HG03108 (cell line): ENCODE results near the gene ADAMTS20.

Experiments
- ATAC-seq: cut with Tn5 transposase; IDR thresholded peaks from one replicate; pipeline ENCODE4 v1.9.1; 2021; ENCODE audit warnings: moderate library complexity; ENCODE audit not compliant: unreplicated experiment

The ADAMTS20 gene

GRCh38 chr12:43493261-43493797, 58.7 kb downstream of the ADAMTS20 start:
- ATAC-seq: no peak

DNA sequence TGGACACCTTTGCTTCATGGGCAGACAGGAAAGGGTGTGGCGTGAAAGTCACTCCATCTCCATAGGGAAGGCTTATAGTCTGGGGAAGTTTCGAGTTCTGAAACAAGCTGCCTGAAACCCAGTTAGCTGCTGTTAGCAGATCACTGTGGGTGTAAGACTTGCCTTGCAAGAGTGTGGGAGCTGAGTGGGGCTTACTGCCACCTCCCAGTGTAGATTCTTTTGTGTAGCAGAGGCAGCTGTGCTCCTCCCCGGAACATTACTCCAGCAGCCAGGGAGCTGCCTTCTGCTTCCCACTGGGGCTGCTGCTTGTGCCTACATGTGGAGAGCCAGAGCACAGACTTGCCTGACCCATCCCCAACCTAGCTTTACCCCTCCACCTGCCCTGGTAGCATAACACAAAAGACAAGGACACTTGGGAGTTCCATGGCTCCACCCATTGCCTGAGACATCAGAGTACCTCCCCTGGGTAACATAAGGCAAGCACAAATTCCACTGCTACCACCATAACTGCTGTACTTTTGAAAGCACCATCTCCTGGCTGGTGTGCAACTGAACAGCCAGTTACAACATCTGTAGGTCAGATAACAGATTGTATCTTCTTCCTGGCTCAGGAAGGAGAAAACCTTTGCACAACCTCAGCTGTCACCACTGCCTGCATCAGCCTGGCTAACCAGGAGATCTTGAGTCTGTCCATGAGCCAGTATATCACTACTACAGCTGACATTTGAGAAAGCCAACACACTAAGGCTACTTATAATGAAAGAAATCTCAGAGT, 69.5 kb downstream of the ADAMTS20 start:
- ATAC-seq: no peak

- no peak for ATAC-seq
Measured at GRCh38 chr12:43480591-43480990, 71.4 kb downstream of the ADAMTS20 start.

GRCh38 chr12:43462741-43463140, 89.3 kb downstream of the ADAMTS20 start:
- no peak for ATAC-seq

- no peak for ATAC-seq
Measured at GRCh38 chr12:43462080-43462479, 89.9 kb downstream of the ADAMTS20 start.

DNA sequence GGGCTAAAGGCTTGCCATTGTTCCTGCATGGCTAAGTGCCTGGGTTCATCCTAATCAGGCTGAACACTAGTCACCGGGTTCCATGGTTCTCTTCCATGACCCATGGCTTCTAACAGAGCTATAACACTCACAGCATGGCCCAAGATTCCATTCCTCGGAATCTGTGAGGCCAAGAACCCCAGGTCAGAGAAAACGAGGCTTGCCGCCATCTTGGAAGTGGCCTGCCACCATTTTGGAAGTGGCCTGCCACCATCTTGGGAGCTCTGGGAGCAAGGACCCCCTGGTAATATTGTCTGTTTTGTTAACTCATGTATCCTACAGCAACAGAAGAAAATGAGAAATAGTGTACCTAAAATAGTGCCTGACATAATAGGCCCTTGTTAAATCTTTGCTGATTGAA, 92.7 kb downstream of the ADAMTS20 start:
- no peak for ATAC-seq

- ATAC-seq: no peak
Measured at GRCh38 chr12:43453761-43454160, 98.2 kb downstream of the ADAMTS20 start.

DNA sequence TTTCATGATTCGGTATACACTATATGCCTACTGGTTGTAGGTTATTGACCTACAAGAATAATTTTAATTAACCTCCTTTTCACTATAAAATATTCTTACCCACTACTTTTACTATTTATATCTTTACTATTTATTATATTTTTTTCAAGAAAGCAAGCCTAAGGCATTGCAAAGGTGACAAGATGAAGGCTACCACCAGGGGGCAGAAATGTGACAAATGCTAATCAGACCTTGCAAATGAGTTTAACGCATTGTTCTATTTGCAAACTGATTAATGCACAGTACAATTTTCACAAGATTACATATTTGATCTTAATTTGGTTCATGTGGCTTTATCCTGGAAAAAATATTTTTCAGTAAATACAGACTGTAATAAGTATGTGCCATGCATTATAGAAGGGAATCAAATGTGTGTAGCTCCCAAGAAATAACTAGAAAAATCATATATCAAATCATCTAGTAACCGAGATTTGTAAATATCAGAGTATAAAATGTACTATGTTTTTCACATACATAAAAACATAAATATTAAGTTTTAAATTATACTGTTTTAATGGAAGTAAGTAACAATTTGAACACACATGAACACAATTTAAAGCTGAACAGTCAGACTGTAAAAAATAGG, 107.0 kb downstream of the ADAMTS20 start:
- peak; percentile 50 for ATAC-seq

DNA sequence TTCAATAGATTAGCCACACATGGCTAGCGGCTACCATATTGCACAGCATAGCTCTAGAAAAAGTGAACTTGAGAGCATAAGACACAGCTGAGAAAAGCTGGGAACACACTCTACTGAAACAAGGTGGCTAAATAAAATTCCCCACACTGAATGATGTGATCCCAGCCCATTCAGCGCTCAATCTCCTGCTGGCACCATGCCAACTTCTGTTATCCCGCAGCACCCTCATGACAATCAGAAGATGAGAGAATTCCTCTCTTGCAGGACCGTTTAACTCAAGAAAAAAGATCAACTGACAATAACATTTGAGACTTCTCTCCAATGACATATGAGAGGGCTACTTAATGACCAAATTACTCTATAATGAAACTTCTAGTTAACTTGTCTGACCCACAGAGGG, 115.4 kb downstream of the ADAMTS20 start:
- ATAC-seq: no peak

DNA sequence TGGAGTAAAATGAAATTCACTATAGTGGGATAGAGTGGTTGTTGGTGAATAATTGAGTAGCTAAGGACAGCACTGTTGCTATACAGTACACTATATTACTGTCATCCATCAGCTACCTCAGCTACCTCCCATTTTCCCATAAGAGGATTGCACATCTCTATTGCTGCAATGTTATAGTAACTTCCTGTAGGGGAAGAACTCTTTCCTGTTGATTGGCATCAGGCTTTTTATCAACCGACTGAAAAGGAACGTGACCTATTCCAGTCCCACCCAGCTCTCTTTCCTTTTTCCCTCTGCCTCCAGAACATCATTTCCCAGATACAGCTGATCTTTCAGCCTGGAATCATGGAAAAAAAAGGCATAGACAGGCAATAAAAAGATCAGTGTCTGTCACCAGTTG, 117.4 kb downstream of the ADAMTS20 start:
- no peak for ATAC-seq

- no peak for ATAC-seq
Measured at GRCh38 chr12:43428088-43428600, 123.9 kb downstream of the ADAMTS20 start.

- ATAC-seq: no peak
Measured at GRCh38 chr12:43425361-43425760, 126.6 kb downstream of the ADAMTS20 start.

DNA sequence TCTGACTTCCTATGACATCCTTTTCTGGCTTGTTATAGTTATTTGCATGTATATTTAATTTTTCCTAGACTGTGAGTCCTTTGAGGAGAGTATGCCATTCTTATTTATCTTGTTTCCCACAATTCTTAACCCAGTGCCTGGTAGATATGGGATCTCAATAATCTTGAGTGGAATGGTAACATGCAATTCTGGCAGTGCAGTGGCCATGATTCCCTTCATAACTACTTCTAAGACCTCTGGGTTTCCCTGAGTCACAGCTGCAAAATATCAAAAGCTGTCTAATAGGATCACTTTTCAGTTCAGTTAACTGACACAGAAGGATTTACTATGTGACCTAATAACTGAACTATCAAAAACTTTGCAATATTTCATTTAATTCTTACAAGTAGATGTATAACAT, 135.0 kb downstream of the ADAMTS20 start:
- no peak for ATAC-seq

GRCh38 chr12:43407816-43408645, 144.0 kb downstream of the ADAMTS20 start:
- no peak for ATAC-seq

GRCh38 chr12:43406801-43407200, 145.2 kb downstream of the ADAMTS20 start:
- ATAC-seq: no peak

GRCh38 chr12:43402436-43402835, 149.6 kb downstream of the ADAMTS20 start:
- no peak for ATAC-seq

GRCh38 chr12:43401096-43401495, 150.9 kb downstream of the ADAMTS20 start:
- no peak for ATAC-seq

GRCh38 chr12:43396671-43397070, 155.3 kb downstream of the ADAMTS20 start:
- ATAC-seq: no peak

- ATAC-seq: no peak
Measured at GRCh38 chr12:43392116-43392515, 159.9 kb downstream of the ADAMTS20 start.

DNA sequence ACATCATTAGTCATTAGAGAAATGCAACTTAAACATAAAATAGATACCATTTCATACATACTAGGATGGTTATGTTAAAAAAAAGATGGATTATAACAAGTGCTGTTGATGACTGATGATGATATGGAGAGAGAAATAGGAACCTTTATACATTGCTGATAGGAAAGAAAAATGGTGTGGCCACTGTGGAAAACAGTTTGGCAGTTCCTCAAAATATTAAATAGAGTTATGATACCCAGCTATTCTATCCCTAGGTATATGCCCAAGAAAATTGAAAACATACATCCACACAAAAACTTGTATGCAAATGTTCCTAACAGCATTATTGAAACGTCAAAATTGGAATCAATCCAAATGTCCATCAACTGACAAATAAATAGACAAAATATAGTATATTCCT, 170.1 kb downstream of the ADAMTS20 start:
- ATAC-seq: no peak

GRCh38 chr12:43378448-43378847, 173.6 kb downstream of the ADAMTS20 start:
- ATAC-seq: no peak
